Stimulated activated CD4-positive, alpha-beta T cell treated with anti-CD3 and anti-CD28 coated beads, Interleukin-2, amount 100 ng/mL, for 4 hours (primary cell): ENCODE results near the gene ARF3.

Experiments used
- DNase-seq: peaks from one replicate; pipeline ENCODE4 v3.0.0-alpha.2; 2020; ENCODE audit warnings: low read depth

ARF3 gene

GRCh38 chr12:48966177-48966895 lies 9.0 kb upstream of the ARF3 start:
- DNase-seq: no peak

- no peak for DNase-seq
These were observed 8.1 kb upstream of the ARF3 start for GRCh38 chr12:48965298-48965838.

GRCh38 chr12:48961801-48962200 lies 4.5 kb upstream of the ARF3 start:
- DNase-seq: no peak

- DNase-seq: no peak
These were observed 4.0 kb upstream of the ARF3 start for GRCh38 chr12:48961331-48961730.

GRCh38 chr12:48960834-48961233 lies 3.5 kb upstream of the ARF3 start:
- no peak for DNase-seq

- DNase-seq: no peak
These were observed 732 bp upstream of the ARF3 start for GRCh38 chr12:48958049-48958388.

- no peak for DNase-seq
These were observed 777 bp downstream of the ARF3 start for GRCh38 chr12:48956279-48957140.

GRCh38 chr12:48954841-48955501 lies 2.3 kb downstream of the ARF3 start:
- DNase-seq: no peak

- no peak for DNase-seq
These were observed 3.2 kb downstream of the ARF3 start for GRCh38 chr12:48954061-48954460.

GRCh38 chr12:48952691-48953090 lies 4.6 kb downstream of the ARF3 start:
- no peak for DNase-seq

GRCh38 chr12:48947727-48948126 lies 9.6 kb downstream of the ARF3 start:
- DNase-seq: no peak

- no peak for DNase-seq
These were observed 10.3 kb downstream of the ARF3 start for GRCh38 chr12:48946943-48947342.

- DNase-seq: no peak
These were observed 11.1 kb downstream of the ARF3 start for GRCh38 chr12:48946205-48946604.

- DNase-seq: no peak
These were observed 14.1 kb downstream of the ARF3 start for GRCh38 chr12:48943221-48943620.

- DNase-seq: no peak
These were observed 17.1 kb downstream of the ARF3 start for GRCh38 chr12:48940181-48940580.

GRCh38 chr12:48938805-48939204 lies 18.5 kb downstream of the ARF3 start:
- no peak for DNase-seq

GRCh38 chr12:48937170-48937569 lies 20.1 kb downstream of the ARF3 start:
- no peak for DNase-seq

GRCh38 chr12:48936379-48936979 lies 20.8 kb downstream of the ARF3 start:
- peak; percentile 72 for DNase-seq

GRCh38 chr12:48934312-48934706 lies 23.0 kb downstream of the ARF3 start:
- DNase-seq: no peak

- no peak for DNase-seq
These were observed 23.5 kb downstream of the ARF3 start for GRCh38 chr12:48933664-48934311.

- no peak for DNase-seq
These were observed 24.4 kb downstream of the ARF3 start for GRCh38 chr12:48932878-48933277.

- no peak for DNase-seq
These were observed 26.8 kb downstream of the ARF3 start for GRCh38 chr12:48930475-48930874.
